IMR-90 (cell line): ENCODE results near the gene FNDC4. TPM values are rescaled to one million over a fixed set of nuclear protein-coding genes. Genes with fewer than 3 reads are reported as not detected.

Source experiments
- ATAC-seq: fragments of 200-7000 bp; cut with Tn5 transposase; 2 replicates; pipeline ENCODE4 v1.9.1; 2020; ENCODE audit warnings: low read depth, mild to moderate bottlenecking, moderate library complexity
- BruUV-seq: library from RNA; stranded (reverse); fragments of 400-500 nt; replicated peaks from 2 replicates; lab custom pipeline; 2021; lab: Mats Ljungman, UMichigan
- CTCF ChIA-PET: fragments of 300-600 bp; formaldehyde crosslinking; extraction: SDS; loops from one replicate; lab custom pipeline; 2021; ENCODE audit warnings: antibody characterized with exemption; lab: Yijun Ruan, JAX
- POLR2A ChIA-PET: fragments of 300-600 bp; sonication (Branson Sonifier 250); formaldehyde crosslinking; loops from one replicate; lab custom pipeline; 2022; ENCODE audit warnings: antibody characterized with exemption; ENCODE audit not compliant: unreplicated experiment; lab: Charles Lee
- DNase-seq: peaks from one replicate; pipeline ENCODE4 v3.0.0; 2013
- H2AFZ ChIP-seq: replicated peaks from 2 replicates; pipeline ENCODE3; 2013; ENCODE audit warnings: low read length, mild to moderate bottlenecking; ENCODE audit not compliant: poor library complexity
- H2AK5ac ChIP-seq: 2 replicates; pipeline ENCODE4 v1.6.1; 2013; ENCODE audit warnings: low read depth, low read length, inconsistent platforms
- H2AK9ac ChIP-seq: replicated peaks from 2 replicates; pipeline ENCODE3; 2013; ENCODE audit warnings: mild to moderate bottlenecking, low read depth, low read length, moderate library complexity; ENCODE audit not compliant: poor library complexity
- H2BK120ac ChIP-seq: 2 replicates; pipeline ENCODE4 v1.6.1; 2013; ENCODE audit warnings: low read depth, low read length, inconsistent platforms
- H2BK15ac ChIP-seq: 3 replicates; pipeline ENCODE4 v1.6.1; 2013; ENCODE audit warnings: low read depth, low read length, inconsistent platforms
- H2BK20ac ChIP-seq: 2 replicates; pipeline ENCODE4 v1.6.1; 2013; ENCODE audit warnings: low read depth, mild to moderate bottlenecking, inconsistent platforms, low read length, moderate library complexity
- H2BK5ac ChIP-seq: 2 replicates; pipeline ENCODE4 v1.6.1; 2013; ENCODE audit warnings: mild to moderate bottlenecking, low read depth, low read length, inconsistent platforms; ENCODE audit not compliant: poor library complexity, severe bottlenecking
- H3K14ac ChIP-seq: replicated peaks from 2 replicates; pipeline ENCODE4 v1.6.1; 2013; ENCODE audit warnings: low read depth, low read length, inconsistent platforms
- H3K18ac ChIP-seq: 2 replicates; pipeline ENCODE4 v1.6.1; 2013; ENCODE audit warnings: low read depth, low read length, control low read depth
- H3K23ac ChIP-seq: 2 replicates; pipeline ENCODE4 v1.6.1; 2013; ENCODE audit warnings: low read depth, low read length, inconsistent platforms
- H3K27ac ChIP-seq: 2 replicates; pipeline ENCODE4 v1.5.1; 2013; ENCODE audit warnings: mild to moderate bottlenecking, control low read depth, low read length; ENCODE audit not compliant: insufficient read depth
- H3K27me3 ChIP-seq: 2 replicates; pipeline ENCODE4 v1.6.1; 2013; ENCODE audit warnings: low read length; ENCODE audit not compliant: control insufficient read depth, insufficient read depth
- H3K36me3 ChIP-seq: 2 replicates; pipeline ENCODE4 v1.6.1; 2013; ENCODE audit warnings: low read length, mixed read lengths; ENCODE audit not compliant: control insufficient read depth, insufficient read depth
- H3K4ac ChIP-seq: 2 replicates; pipeline ENCODE4 v1.6.1; 2013; ENCODE audit warnings: low read depth, low read length, inconsistent platforms
- H3K4me1 ChIP-seq: 2 replicates; pipeline ENCODE4 v1.6.1; 2013; ENCODE audit warnings: low read length, mixed read lengths; ENCODE audit not compliant: control insufficient read depth, insufficient read depth
- H3K4me2 ChIP-seq: 2 replicates; pipeline ENCODE4 v1.6.1; 2013; ENCODE audit warnings: low read depth, mild to moderate bottlenecking, control low read depth, low read length, moderate library complexity
- H3K4me3 ChIP-seq: 2 replicates; pipeline ENCODE4 v1.5.1; 2013; ENCODE audit warnings: low read depth, mild to moderate bottlenecking, control low read depth, low read length, moderate library complexity; ENCODE audit not compliant: insufficient read depth
- H3K56ac ChIP-seq: 2 replicates; pipeline ENCODE4 v1.6.1; 2013; ENCODE audit warnings: low read length, inconsistent platforms; ENCODE audit not compliant: insufficient read depth; ENCODE audit errors: extremely low read depth
- H3K79me1 ChIP-seq, 2 experiments: 2 replicates each; pipeline ENCODE4 v1.6.1; 2013; ENCODE audit warnings: low read length in 2 of 2, inconsistent platforms in 1 of 2, low read depth in 1 of 2
- H3K9ac ChIP-seq: 2 replicates; pipeline ENCODE4 v1.6.1; 2013; ENCODE audit warnings: low read depth, low read length, control low read depth
- H3K9me1 ChIP-seq: 2 replicates; pipeline ENCODE4 v1.6.1; 2013; ENCODE audit warnings: low read length, inconsistent platforms; ENCODE audit not compliant: insufficient read depth
- H3K9me3 ChIP-seq: 2 replicates; pipeline ENCODE4 v1.6.1; 2013; ENCODE audit warnings: low read length; ENCODE audit not compliant: control insufficient read depth, insufficient read depth
- H4K20me1 ChIP-seq: 2 replicates; pipeline ENCODE4 v1.6.1; 2013; ENCODE audit warnings: low read length, inconsistent platforms; ENCODE audit not compliant: insufficient read depth
- H4K5ac ChIP-seq: 2 replicates; pipeline ENCODE4 v1.6.1; 2013; ENCODE audit warnings: mild to moderate bottlenecking, low read depth, low read length, control low read depth
- H4K8ac ChIP-seq, 2 experiments: 2 replicates each; pipeline ENCODE4 v1.6.1; 2013; ENCODE audit warnings: low read depth in 2 of 2, low read length in 2 of 2, control low read depth in 1 of 2, inconsistent platforms in 1 of 2
- H4K91ac ChIP-seq: 2 replicates; pipeline ENCODE4 v1.6.1; 2013; ENCODE audit warnings: low read depth, low read length, inconsistent platforms; ENCODE audit not compliant: insufficient read depth
- BHLHE40 ChIP-seq: fragments of 150-350 bp; IDR thresholded peaks from 2 replicates; pipeline ENCODE4 v1.6.1; 2016; ENCODE audit warnings: mild to moderate bottlenecking, low read depth, low read length
- RAD21 ChIP-seq: IDR thresholded peaks from 2 replicates; pipeline ENCODE4 v1.6.1; 2012; ENCODE audit warnings: low read length, improper control_type of control experiment
- SMC3 ChIP-seq: fragments of 150-350 bp; IDR thresholded peaks from 2 replicates; pipeline ENCODE4 v1.6.1; 2016; ENCODE audit warnings: low read depth, mild to moderate bottlenecking, antibody characterized with exemption, low read length, moderate library complexity
- WGBS, 2 experiments: methylation state at CpG; one replicate each; pipeline versions ENCODE4 v1.1.5 to v1.1.7; 2013; ENCODE audit warnings: missing lambda C conversion rate in 2 of 2; ENCODE audit not compliant: insufficient read length in 1 of 2; ENCODE audit errors: extremely low coverage in 2 of 2; 5-methylcytosine and 5-hydroxymethylcytosine counted together
- dilution Hi-C: fragments of 300-500 bp; cut with HindIII; formaldehyde crosslinking; loops from one replicate; pipeline ENCODE4 v1.14.3; 2018; ENCODE audit warnings: low sequenced_read_pairs; ENCODE audit not compliant: unreplicated experiment
- in situ Hi-C: fragments of 300-500 bp; cut with MboI; formaldehyde crosslinking; loops from 3 replicates; pipeline ENCODE4 v1.14.3; 2019; ENCODE audit warnings: low sequenced_read_pairs, inconsistent platforms, mixed read lengths
- intact Hi-C: fragments of 100-400 bp; cut with micrococcal nuclease; formaldehyde crosslinking; loops from 2 replicates; pipeline ENCODE4 v1.10.0; 2022
- polyA plus RNA-seq, 3 experiments: library from polyadenylated mRNA; depleted of rRNA; stranded (reverse); fragments of >200 nt; gene quantifications; 2 replicates each; pipeline ENCODE4 v1.2.3, GENCODE V29; 2012; ENCODE audit warnings: low replicate concordance in 1 of 3
- total RNA-seq: library from RNA; depleted of rRNA; stranded (reverse); fragments of >200 nt; gene quantifications from 2 replicates; pipeline ENCODE4 v1.2.3, GENCODE V29; 2012

The FNDC4 gene
- total and polyA plus RNA-seq, 2 of the 4 experiments (the other 2 are of a cell fraction) = 7.3 to 11.1 TPM

GRCh38 chr2:27489118-27489497, 5.9 kb downstream of the FNDC4 start:
- Histone ChIP-seq H2BK15ac (no peak overlapping the region), H2BK20ac (no peak overlapping the region), H3K79me1 (peaks cover 6 to 12% of the 10 kb centered on the region in 2 experiments; a peak in 3 of 4 replicates), H3K27me3 (no peaks in the 10 kb centered on the region), H2AFZ (peak overlapping the region; percentile 86), H3K4ac (peak overlapping the region; percentile 57), H3K23ac (peak overlapping the region; percentile 56; the same call in 1 of the 2 replicates), H3K14ac (peak overlapping the region; percentile 23), H3K18ac (no peak overlapping the region), H3K27ac (peak overlapping the region; percentile 18; the same call in 1 of the 2 replicates), H3K9ac (peak overlapping the region; percentile 59), H3K9me3 (no peaks in the 10 kb centered on the region), H2AK9ac (peak overlapping the region; percentile 3), H2AK5ac (0 out of 2 replicates have a peak overlapping the region, but pooled peaks have one; percentile 10), H3K4me3 (peak overlapping the region; percentile 54), H3K4me2 (peak overlapping the region; percentile 85), H2BK5ac (peak overlapping the region; percentile 9), H2BK120ac (no peak overlapping the region), H4K8ac (peak overlapping the region; percentile 56 to 90; a peak in 3 of 4 replicates), H4K20me1 (no peaks in the 10 kb centered on the region), H3K56ac (peak overlapping the region; percentile 19; the same call in 1 of the 2 replicates), H3K9me1 (peaks cover 10% of the 10 kb centered on the region; the same call in 1 of the 2 replicates), H4K91ac (no peak overlapping the region), H3K36me3 (peaks cover 5% of the 10 kb centered on the region; the same call in 1 of the 2 replicates), H3K4me1 (peaks cover 1% of the 10 kb centered on the region), H4K5ac (peak overlapping the region; percentile 9)
- TF ChIP-seq RAD21 (peak; percentile 9; the same call in 1 of the 2 replicates), SMC3 (no peak), BHLHE40 (no peak; the same call in 1 of the 2 replicates)
- CTCF ChIA-PET = no interaction called here
- WGBS, 2 experiments = no CpG with 5 or more reads among the region's 11 CpGs
- dilution Hi-C loops = no loop called here
- no TSS peak for BruUV-seq
- ATAC-seq (peak; percentile 15), DNase-seq (peak; percentile 21)
- POLR2A ChIA-PET = no interaction called here
- in situ Hi-C loops = no loop called here
- intact Hi-C loops = loop anchor here (2.0 to 5.0 kb wide), 2 partner anchors 118 to 140 kb away; partner anchors contain the start of genes CCDC121 and GPN1
